HEK293T (cell line): Measurements from ENCODE around the gene ATP10A.

Source experiments
- CTBP1 ChIP-seq: fragments of 450-650 bp; IDR thresholded peaks from 2 replicates; pipeline ENCODE4 v1.6.1; 2016; ENCODE audit warnings: borderline replicate concordance
- HDGF ChIP-seq: fragments of 450-650 bp; IDR thresholded peaks from 2 replicates; pipeline ENCODE4 v1.6.1; 2017; ENCODE audit warnings: antibody characterized with exemption, borderline replicate concordance
- TARDBP ChIP-seq: fragments of 450-650 bp; IDR thresholded peaks from 2 replicates; pipeline ENCODE4 v1.6.1; 2016

GRCh38 chr15:25687276-25687675 lies 175.9 kb downstream of the ATP10A start:
- no peak for TF ChIP-seq CTBP1
- TF ChIP-seq TARDBP: no peak
- no peak for TF ChIP-seq HDGF
